Measurements from ENCODE around the gene DZIP3.
"Not testable (repeated sequence)": the region's sequence is repeated elsewhere in the genome, so short reads cannot be mapped to it uniquely, and the experiment has no call there.

The DZIP3 gene

GRCh38 chr3:108672701-108673100 lies 83.2 kb downstream of the DZIP3 start:
- H3K27ac ChIP-seq (ENCODE audit: insufficient read depth, low read depth, low read length, poor library complexity, severe bottlenecking): no peak overlapping the region
- no peaks in the 10 kb centered on the region for H3K9me3 ChIP-seq (ENCODE audit: control insufficient read depth, low read length)
- H3K27me3 ChIP-seq (ENCODE audit: control insufficient read depth, insufficient read depth, low read length, poor library complexity, severe bottlenecking): no peaks in the 10 kb centered on the region
- H3K36me3 ChIP-seq (ENCODE audit: control insufficient read depth, insufficient read depth, low read length): peaks cover 4% of the 10 kb centered on the region
- no peak overlapping the region for H3K4me3 ChIP-seq (ENCODE audit: insufficient read depth, low read depth, low read length)
- H3K4me1 ChIP-seq (ENCODE audit: control insufficient read depth, insufficient read depth, low read length): no peaks in the 10 kb centered on the region

GRCh38 chr3:108673988-108674661 lies 84.6 kb downstream of the DZIP3 start:
- 93 to 94% methylated on average over 2 of the region's 3 CpGs for WGBS, 2 experiments
- no peaks in the 10 kb centered on the region for H3K4me1 ChIP-seq (ENCODE audit: control insufficient read depth, insufficient read depth, low read length)
- H3K9me3 ChIP-seq (ENCODE audit: control insufficient read depth, low read length): no peaks in the 10 kb centered on the region
- H3K27ac ChIP-seq (ENCODE audit: insufficient read depth, low read depth, low read length, poor library complexity, severe bottlenecking): no peak overlapping the region
- H3K4me3 ChIP-seq (ENCODE audit: insufficient read depth, low read depth, low read length): no peak overlapping the region
- no peaks in the 10 kb centered on the region for H3K27me3 ChIP-seq (ENCODE audit: control insufficient read depth, insufficient read depth, low read length, poor library complexity, severe bottlenecking)
- H3K36me3 ChIP-seq (ENCODE audit: control insufficient read depth, insufficient read depth, low read length): peaks cover 4% of the 10 kb centered on the region

GRCh38 chr3:108677811-108678210 lies 88.3 kb downstream of the DZIP3 start:
- H3K36me3 ChIP-seq (ENCODE audit: control insufficient read depth, insufficient read depth, low read length): no peaks in the 10 kb centered on the region
- no peaks in the 10 kb centered on the region for H3K9me3 ChIP-seq (ENCODE audit: control insufficient read depth, low read length)
- 77 to 100% methylated on average over 1 of the region's 1 CpG for WGBS, 2 experiments
- no peaks in the 10 kb centered on the region for H3K4me1 ChIP-seq (ENCODE audit: control insufficient read depth, insufficient read depth, low read length)
- no peaks in the 10 kb centered on the region for H3K27me3 ChIP-seq (ENCODE audit: control insufficient read depth, insufficient read depth, low read length, poor library complexity, severe bottlenecking)
- H3K4me3 ChIP-seq (ENCODE audit: insufficient read depth, low read depth, low read length): no peak overlapping the region
- no peak overlapping the region for H3K27ac ChIP-seq (ENCODE audit: insufficient read depth, low read depth, low read length, poor library complexity, severe bottlenecking)

GRCh38 chr3:108692286-108692685 lies 102.8 kb downstream of the DZIP3 start:
- not testable (repeated sequence) for H3K4me1 ChIP-seq (ENCODE audit: control insufficient read depth, insufficient read depth, low read length); H3K9me3 ChIP-seq (ENCODE audit: control insufficient read depth, low read length); H3K27ac ChIP-seq (ENCODE audit: insufficient read depth, low read depth, low read length, poor library complexity, severe bottlenecking); H3K27me3 ChIP-seq (ENCODE audit: control insufficient read depth, insufficient read depth, low read length, poor library complexity, severe bottlenecking); H3K4me3 ChIP-seq (ENCODE audit: insufficient read depth, low read depth, low read length)
- 97 to 100% methylated on average over 1 to 2 of the region's 2 CpGs for WGBS, 2 experiments
- H3K36me3 ChIP-seq (ENCODE audit: control insufficient read depth, insufficient read depth, low read length): peaks cover 31% of the 10 kb centered on the region

- no peaks in the 10 kb centered on the region for H3K27me3 ChIP-seq (ENCODE audit: control insufficient read depth, insufficient read depth, low read length, poor library complexity, severe bottlenecking)
- H3K4me1 ChIP-seq (ENCODE audit: control insufficient read depth, insufficient read depth, low read length): no peaks in the 10 kb centered on the region
- no peak overlapping the region for H3K4me3 ChIP-seq (ENCODE audit: insufficient read depth, low read depth, low read length)
- H3K9me3 ChIP-seq (ENCODE audit: control insufficient read depth, low read length): no peaks in the 10 kb centered on the region
- 80 to 100% methylated on average over 1 of the region's 1 CpG for WGBS, 2 experiments
- no peak overlapping the region for H3K27ac ChIP-seq (ENCODE audit: insufficient read depth, low read depth, low read length, poor library complexity, severe bottlenecking)
- peaks cover 13% of the 10 kb centered on the region for H3K36me3 ChIP-seq (ENCODE audit: control insufficient read depth, insufficient read depth, low read length)
Measured at GRCh38 chr3:108698461-108698860, 108.9 kb downstream of the DZIP3 start.

- 96 to 100% methylated on average over 1 of the region's 1 CpG for WGBS, 2 experiments
- no peaks in the 10 kb centered on the region for H3K27me3 ChIP-seq (ENCODE audit: control insufficient read depth, insufficient read depth, low read length, poor library complexity, severe bottlenecking)
- no peaks in the 10 kb centered on the region for H3K9me3 ChIP-seq (ENCODE audit: control insufficient read depth, low read length)
Measured at GRCh38 chr3:108705045-108705444, 115.5 kb downstream of the DZIP3 start.

GRCh38 chr3:108713009-108713516 lies 123.5 kb downstream of the DZIP3 start:
- WGBS, 2 experiments: 92 to 94% methylated on average over 5 of the region's 5 CpGs
- no peak overlapping the region for H3K27ac ChIP-seq (ENCODE audit: insufficient read depth, low read depth, low read length, poor library complexity, severe bottlenecking)
- no peaks in the 10 kb centered on the region for H3K9me3 ChIP-seq (ENCODE audit: control insufficient read depth, low read length)
- H3K27me3 ChIP-seq (ENCODE audit: control insufficient read depth, insufficient read depth, low read length, poor library complexity, severe bottlenecking): no peaks in the 10 kb centered on the region
- no peaks in the 10 kb centered on the region for H3K4me1 ChIP-seq (ENCODE audit: control insufficient read depth, insufficient read depth, low read length)
- H3K4me3 ChIP-seq (ENCODE audit: insufficient read depth, low read depth, low read length): no peak overlapping the region
- H3K36me3 ChIP-seq (ENCODE audit: control insufficient read depth, insufficient read depth, low read length): no peaks in the 10 kb centered on the region

More at GRCh38 chr3:108705045-108705444, 115.5 kb downstream of the DZIP3 start:
- Histone ChIP-seq H3K4me3 (ENCODE audit: insufficient read depth, low read depth, low read length) (no peak overlapping the region), H3K4me1 (ENCODE audit: control insufficient read depth, insufficient read depth, low read length) (no peaks in the 10 kb centered on the region), H3K27ac (ENCODE audit: insufficient read depth, low read depth, low read length, poor library complexity, severe bottlenecking) (no peak overlapping the region), H3K36me3 (ENCODE audit: control insufficient read depth, insufficient read depth, low read length) (no peaks in the 10 kb centered on the region)

- no peaks in the 10 kb centered on the region for H3K36me3 ChIP-seq (ENCODE audit: control insufficient read depth, insufficient read depth, low read length)
- H3K27ac ChIP-seq (ENCODE audit: insufficient read depth, low read depth, low read length, poor library complexity, severe bottlenecking): no peak overlapping the region
- H3K4me3 ChIP-seq (ENCODE audit: insufficient read depth, low read depth, low read length): no peak overlapping the region
- 95 to 97% methylated on average over 3 of the region's 3 CpGs for WGBS, 2 experiments
- H3K4me1 ChIP-seq (ENCODE audit: control insufficient read depth, insufficient read depth, low read length): no peaks in the 10 kb centered on the region
- H3K27me3 ChIP-seq (ENCODE audit: control insufficient read depth, insufficient read depth, low read length, poor library complexity, severe bottlenecking): no peaks in the 10 kb centered on the region
- H3K9me3 ChIP-seq (ENCODE audit: control insufficient read depth, low read length): no peaks in the 10 kb centered on the region
Measured at GRCh38 chr3:108713816-108714215, 124.3 kb downstream of the DZIP3 start.

- WGBS, 2 experiments: 92 to 95% methylated on average over 2 of the region's 2 CpGs
- no peak overlapping the region for H3K4me3 ChIP-seq (ENCODE audit: insufficient read depth, low read depth, low read length)
- no peaks in the 10 kb centered on the region for H3K36me3 ChIP-seq (ENCODE audit: control insufficient read depth, insufficient read depth, low read length)
- no peak overlapping the region for H3K27ac ChIP-seq (ENCODE audit: insufficient read depth, low read depth, low read length, poor library complexity, severe bottlenecking)
- H3K9me3 ChIP-seq (ENCODE audit: control insufficient read depth, low read length): no peaks in the 10 kb centered on the region
- no peaks in the 10 kb centered on the region for H3K4me1 ChIP-seq (ENCODE audit: control insufficient read depth, insufficient read depth, low read length)
- H3K27me3 ChIP-seq (ENCODE audit: control insufficient read depth, insufficient read depth, low read length, poor library complexity, severe bottlenecking): no peaks in the 10 kb centered on the region
Measured at GRCh38 chr3:108718454-108718853, 128.9 kb downstream of the DZIP3 start.

- Histone ChIP-seq H3K9me3 (ENCODE audit: control insufficient read depth, low read length) (no peaks in the 10 kb centered on the region), H3K4me1 (ENCODE audit: control insufficient read depth, insufficient read depth, low read length) (no peaks in the 10 kb centered on the region)
- 89 to 90% methylated on average over 2 of the region's 2 CpGs for WGBS, 2 experiments
Measured at GRCh38 chr3:108719178-108719806, 129.8 kb downstream of the DZIP3 start.

More at GRCh38 chr3:108719178-108719806, 129.8 kb downstream of the DZIP3 start:
- Histone ChIP-seq H3K36me3 (ENCODE audit: control insufficient read depth, insufficient read depth, low read length) (no peaks in the 10 kb centered on the region), H3K27ac (ENCODE audit: insufficient read depth, low read depth, low read length, poor library complexity, severe bottlenecking) (no peak overlapping the region), H3K4me3 (ENCODE audit: insufficient read depth, low read depth, low read length) (no peak overlapping the region), H3K27me3 (ENCODE audit: control insufficient read depth, insufficient read depth, low read length, poor library complexity, severe bottlenecking) (no peaks in the 10 kb centered on the region)

Data from ectodermal cell (in vitro differentiated cells).